D341Med (cell line): Measurements from ENCODE around the gene PKNOX2.

Source experiments
- DNase-seq: peaks from one replicate; pipeline ENCODE4 v3.0.0; 2012; ENCODE audit warnings: low spot score

PKNOX2 gene

DNA sequence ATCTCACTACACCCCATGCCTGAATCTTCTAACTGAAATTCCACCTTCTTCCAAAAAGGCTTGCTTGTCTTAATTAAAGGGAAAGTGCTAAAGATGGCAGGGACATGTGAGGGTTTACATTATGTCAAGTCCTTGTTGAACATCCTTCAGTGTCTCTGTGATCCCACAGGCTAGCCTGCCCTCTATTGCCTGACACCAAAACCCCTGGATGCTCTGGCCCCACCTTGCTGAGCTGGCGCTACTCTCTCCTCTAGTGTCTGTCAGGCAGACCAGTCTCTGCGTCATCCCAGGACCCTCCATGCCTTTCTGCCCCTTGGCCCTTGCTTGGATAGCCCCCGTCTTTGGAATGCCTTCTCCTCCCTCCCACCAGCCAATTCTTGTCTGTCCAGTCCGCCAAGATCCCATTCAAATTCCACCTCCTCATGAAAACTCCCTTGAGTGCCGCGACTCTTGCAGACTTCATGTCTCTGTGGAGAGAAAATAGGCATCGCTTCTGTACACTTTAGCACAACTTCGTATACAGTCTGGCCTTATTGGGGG, 69.3 kb downstream of the PKNOX2 start:
- no peak for DNase-seq

DNA sequence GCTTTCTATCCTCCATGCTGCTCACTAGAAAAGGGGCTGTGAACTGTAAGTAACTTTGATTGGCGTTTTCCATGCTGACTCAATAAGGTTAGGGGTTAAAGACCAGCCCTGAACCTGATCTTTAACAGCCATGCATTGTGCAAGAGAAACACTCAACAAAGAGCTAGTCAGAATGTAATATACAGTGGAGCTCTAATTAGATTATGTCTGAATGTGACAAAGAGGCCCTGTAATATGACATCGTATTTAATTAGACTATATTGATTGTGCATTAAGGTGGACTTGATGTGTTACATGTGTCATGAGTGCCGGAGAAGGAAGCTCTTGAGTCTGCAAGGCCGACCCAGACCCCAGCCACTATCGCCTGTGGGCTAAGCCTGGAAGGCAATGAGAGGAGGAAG, 70.5 kb downstream of the PKNOX2 start:
- no peak for DNase-seq

DNA sequence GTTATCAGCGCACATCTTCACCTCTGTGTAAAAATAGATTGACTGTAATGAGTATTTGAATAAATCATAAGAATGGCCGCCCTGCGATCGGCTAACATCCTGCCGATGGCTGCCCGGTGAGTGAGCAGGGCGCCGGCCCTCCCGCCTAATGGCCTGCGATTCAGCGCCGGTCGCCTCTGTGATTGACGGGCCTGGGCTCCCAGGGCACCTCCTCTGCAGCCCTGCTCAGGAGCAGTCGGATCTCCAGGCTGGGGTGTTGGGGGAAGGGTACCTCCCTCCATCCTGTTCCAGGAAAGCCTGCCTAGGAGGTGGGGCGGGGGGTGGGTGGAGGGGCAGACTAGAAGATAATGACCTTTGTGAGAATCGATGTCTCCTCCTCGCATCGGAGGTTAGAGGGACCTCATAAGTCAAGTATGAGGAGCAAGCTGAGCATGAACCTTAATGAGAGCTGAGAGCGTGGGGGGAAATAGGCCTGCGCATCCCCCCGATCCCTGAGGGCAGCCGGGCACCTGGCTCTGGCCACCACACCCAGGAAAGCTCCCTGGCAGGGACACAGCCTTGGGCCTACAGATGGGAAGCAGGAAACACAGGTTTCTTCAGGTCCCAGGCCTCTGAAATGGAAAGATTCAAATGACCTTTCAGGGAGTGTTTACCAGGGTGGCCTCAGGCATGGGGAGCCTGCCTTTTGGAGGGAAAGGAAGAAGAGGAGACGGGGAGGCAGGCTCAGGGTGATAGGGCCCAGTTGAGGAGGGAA, 71.7 kb downstream of the PKNOX2 start:
- DNase-seq, result no peak

DNA sequence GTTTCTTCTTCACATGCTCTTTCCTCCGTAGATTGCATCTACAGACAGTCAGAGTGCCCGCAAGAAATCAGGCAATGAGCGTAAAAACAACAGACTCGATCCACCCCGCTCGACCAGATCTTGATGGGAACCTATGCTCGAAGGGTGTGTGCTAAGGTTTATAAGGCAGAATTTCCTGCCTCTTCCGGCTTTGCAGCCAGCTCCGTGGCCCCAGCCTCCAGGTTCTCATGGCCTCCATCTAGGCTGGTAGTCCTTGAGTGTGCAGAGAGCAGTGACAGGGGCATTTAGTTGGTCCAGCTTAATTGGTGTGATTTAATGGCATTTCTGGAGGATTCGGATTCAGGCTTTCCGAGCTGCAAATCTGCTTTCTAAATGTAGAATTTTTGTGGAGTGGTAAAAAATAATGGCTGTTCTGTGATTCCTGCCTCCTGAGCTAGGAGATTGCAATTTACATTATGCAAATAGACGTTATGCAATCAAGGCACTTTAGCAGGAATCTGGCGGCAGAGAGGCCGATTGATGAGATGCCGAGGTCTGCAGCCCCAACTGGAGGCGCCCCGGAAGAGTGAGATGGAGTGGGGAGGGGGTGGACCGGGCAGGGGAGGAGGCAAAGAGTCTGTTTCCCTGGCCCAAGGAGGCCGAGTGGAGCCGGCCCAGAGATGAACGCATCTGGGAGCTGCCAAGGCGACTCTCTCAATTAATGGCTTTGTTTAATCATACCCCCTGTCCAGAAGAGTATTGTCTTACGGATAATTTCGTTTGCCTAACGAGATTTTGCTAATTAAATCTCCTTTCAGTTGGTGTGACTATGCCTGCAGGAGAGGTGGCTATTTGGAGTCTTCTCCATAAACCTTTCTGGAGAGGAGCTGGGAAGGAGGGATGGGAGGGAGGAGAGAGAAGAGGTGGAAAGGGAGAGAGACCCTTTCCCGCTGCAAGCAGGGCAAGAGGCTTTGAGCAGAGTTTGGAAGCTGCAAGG, 75.3 kb downstream of the PKNOX2 start:
- no peak for DNase-seq

DNA sequence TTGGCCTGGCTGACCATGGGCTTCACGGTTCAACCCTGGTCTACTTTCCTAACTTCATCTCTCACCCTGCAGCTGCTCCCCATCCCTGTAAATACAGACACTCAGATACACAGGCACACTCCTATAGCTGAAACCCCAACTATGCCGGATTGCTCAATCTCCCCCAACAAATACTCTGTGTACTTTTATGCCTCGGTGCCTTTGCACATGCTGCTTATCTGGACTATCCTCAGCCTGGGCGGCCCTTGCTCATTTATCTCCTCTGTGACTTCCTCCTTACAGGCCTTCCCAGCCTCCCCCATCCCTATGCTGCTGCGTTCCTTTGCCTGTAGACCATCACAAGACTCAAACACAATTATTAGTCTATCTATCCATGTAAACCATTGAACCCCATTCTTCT, 76.6 kb downstream of the PKNOX2 start:
- no peak for DNase-seq

DNA sequence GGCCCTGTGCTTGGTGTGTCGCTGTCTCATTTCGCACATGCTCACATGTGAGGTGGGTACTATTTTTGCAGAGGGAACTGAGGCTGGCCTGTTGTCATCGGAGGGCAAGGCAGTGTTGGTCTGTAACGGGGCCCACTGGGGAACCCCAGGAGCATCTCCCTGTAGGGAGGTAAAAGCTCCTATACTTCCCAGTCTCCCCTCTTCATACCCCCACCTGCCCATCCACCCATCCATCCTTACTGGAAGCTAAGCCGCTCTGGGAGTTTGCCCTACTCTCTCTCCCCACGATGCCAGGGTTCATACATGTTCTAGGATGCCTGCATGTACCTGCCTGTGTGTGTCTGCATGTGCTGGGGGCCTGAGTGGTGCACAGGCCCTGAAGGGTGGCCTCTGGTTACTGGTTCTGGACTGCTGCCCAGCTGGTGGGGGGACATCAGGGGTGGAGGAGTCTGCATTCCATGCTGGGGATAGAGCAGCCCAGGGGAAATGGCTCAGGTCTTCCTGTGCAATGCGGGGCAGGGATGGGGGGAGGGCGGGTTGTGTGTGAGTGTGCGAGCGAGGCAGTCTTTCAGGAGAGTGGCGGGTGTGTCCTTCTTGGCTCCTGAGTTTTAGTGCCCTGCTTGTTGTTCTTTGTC, 77.7 kb downstream of the PKNOX2 start:
- DNase-seq, result no peak

DNA sequence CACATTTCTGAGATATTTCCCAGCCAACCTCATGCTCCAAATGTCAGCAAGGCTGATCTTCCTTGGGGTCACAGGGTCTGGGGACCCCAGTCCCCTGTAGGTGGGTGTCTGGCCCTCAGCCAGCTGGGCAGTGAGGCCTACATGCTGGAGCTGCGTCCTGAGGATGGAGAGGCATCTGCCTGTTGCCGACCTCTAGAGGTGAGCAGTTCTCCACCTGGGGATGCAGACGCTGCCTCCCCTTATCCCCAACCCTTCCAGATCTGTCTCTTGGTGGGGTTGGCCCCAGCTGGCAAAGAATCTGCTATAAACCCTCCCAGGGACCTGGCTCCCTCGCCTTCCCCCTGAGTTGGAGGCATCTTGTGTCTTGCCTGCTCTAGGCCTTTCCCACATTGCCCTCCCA, 79.6 kb downstream of the PKNOX2 start:
- no peak for DNase-seq

DNA sequence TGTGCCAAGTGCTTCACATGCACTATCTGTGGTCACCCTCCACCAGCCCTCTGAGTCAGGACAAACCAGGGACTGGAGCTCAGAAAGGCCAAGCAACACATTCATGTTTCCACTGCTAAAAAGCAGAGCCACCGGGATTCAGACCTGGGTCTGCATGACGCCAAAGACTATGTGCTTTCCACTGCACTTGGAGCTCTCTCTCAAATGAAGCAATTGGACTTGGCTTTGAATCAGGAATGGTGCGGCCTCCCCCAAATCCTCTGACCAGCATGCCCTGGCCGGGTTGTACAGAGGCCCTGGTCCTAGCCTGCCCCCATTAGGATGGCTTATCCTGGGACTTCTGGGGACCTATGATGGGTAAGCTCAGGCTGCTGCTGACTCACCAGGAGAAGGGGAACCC, 80.7 kb downstream of the PKNOX2 start:
- DNase-seq, result no peak

DNA sequence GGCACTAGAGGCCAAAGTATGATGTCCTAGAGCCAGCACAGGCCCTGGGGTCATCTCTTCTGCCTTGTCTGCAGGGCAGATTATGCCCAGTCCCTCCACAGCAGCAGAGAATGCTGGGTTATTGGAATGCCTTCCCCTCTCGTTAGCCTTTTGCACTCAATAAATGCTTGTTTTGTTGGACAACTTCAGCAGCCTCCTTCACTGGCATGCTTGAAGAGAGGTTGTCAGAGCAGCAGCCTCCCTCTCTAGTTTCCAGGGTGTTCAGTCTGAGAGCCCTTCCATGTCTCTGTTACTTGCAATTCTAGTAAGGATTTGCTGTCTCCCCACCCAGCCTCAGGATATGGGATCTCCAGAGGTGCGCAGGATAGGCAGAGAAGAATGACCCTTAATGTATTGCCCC, 82.9 kb downstream of the PKNOX2 start:
- no peak for DNase-seq

DNA sequence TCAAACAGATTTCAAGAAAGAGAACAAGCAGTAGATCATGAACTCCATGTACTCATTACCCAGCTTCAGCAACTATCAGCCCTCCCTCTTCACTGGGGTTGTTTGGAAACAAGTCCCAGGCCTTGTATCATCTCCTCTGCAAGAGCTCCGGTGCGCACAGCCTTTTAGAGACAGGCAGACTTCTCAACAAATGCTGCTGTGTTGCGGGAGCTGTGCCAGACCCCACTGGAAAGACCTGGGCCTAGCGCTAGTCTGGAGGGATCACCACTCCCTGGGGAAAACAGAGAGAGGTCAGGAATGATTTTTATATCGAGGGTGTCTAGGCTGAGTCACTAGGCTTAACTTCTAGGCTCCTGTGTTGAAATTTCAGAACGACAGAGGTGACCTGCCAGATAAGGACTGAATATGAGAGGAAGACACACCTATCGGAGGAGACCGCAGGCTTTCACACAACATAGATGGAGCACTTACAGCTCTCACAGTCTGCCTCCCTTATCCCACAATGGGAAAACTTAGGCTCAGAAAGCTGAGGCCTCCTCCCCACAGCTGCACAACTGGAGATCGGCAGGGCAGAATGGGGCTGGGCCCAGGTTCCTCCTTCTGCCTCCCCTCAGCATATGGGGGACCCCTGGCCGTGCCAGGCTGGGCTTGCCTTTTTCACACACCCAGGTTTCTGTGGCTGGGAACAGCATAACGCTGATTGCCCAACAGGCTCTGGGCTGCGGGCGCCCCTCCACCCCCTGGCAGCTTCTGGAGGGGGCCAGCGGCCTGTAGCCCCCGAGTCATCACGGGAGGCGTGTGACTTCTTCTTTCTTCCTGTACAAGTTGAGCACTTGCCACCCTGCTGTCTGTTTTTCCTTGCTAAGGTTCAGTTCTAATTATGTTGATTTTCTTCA, 86.0 kb downstream of the PKNOX2 start:
- no peak for DNase-seq

DNA sequence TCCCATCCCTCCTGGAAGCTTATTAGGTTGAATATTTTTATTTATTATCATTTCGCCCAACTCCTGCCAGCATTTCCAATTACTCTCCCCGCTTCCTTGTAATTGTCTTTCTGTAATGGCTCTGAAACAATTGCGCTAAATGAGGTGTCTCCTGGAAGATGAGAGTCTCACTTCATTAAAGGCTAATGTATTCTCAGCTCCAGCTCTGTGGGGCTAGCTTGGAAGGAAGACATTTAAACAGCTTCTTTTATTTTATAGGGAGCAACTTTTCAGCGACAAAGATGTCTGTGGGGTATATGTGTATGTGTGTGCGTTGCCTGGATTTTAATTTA, 86.6 kb downstream of the PKNOX2 start:
- no peak for DNase-seq

DNA sequence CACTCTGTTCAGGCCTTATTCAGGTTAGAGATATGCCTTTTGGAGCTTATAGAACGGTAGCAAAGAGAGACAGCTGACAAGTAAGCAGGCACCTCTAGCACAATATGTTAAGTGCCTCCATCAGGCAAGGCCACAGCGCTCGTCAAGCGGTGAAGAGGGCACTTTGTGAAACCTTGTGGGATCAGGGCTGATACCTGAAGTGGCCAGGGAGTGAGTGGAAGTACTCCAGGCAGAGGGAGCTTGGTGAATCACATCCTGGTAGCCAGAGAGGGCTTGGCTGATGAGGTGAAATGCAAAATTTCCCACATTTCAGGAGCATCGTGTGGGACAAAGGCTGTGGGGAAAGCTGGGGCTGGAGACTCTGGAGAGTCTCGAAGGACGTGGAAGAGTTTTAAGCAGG, 87.4 kb downstream of the PKNOX2 start:
- no peak for DNase-seq

DNA sequence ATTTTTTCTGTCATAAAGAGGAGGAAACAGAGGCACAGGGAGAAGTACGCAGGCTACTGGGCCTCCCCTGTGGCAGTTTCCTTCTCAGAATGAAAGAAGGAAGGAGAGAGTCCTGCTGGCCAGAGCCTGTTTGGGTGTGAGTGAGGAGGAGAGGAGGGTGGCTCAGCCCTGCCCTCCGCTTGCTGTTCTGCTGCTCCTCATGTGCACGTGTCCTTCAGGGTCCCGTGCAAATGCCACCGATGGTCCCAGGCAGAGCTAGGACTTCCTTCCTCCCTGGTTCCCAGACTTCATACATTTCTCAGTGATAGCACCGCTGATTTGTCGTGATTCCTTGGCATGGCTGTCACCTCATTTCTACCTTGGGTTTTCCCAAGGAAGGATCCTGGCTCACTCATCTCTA, 88.7 kb downstream of the PKNOX2 start:
- no peak for DNase-seq

DNA sequence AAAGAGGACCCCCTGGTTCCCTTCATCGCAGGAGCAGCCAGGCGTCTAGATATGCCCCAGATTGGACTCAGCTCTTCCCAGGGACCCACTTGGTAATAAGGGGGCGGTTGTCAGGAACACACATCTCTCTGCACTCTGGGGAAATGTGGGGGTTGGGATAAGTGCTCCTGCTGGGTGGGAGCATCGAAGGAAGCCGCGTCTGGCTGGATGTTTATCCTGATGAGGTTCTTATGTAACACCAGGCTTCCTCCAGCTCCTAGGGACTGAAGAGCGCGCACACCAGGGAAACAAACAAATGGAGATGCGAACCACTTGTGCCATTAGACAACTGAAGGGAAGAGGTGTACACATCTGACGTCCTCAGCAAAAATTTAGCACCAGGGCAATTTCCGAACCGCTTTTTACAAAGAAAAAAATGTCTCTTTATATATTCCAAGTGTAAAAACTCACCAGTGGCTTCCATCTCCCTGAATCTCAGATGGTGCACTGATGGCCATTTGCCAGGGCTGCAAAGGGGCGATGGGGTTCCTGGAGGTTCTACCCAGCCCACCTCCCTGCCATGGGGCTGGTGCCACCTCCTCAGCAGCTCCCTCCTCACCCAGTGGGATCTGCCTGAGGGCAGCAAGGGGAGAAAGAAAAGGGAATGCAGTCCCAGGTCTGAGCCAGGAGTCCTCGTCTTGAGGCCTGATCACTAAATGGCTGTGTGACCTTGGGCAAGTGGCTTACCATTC, 89.4 kb downstream of the PKNOX2 start:
- DNase-seq, result no peak

DNA sequence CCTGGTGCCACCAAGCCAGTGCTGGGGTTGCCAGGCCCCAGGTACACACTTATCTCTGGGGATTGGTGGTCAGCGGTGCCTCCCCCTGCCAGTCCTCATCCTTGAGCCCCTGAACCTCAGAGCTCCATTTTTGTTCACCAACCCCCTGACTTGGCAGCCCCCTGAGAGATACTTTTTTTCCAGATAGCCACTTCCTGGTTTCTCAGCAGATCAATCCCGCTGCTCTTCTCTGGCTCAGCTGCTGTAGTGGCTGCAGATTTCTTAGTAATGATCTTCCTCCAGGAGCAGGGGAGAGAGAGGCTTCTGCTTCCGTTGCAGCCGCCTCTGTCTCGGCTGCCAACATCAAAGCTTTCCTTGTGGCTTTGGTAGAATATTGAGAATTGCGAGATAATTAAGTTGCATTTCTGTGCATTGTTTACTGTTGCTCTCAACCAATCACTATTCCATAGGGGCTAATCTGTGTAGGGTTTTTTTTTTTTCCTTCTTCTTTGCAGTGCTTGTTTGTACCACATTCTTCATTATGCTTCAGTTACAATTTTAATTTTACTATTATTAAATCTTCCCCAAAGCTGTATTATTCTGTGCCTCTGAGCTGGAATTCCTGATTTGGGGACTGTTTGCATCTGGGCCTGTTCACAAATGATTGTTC, 92.1 kb downstream of the PKNOX2 start:
- DNase-seq, result no peak

DNA sequence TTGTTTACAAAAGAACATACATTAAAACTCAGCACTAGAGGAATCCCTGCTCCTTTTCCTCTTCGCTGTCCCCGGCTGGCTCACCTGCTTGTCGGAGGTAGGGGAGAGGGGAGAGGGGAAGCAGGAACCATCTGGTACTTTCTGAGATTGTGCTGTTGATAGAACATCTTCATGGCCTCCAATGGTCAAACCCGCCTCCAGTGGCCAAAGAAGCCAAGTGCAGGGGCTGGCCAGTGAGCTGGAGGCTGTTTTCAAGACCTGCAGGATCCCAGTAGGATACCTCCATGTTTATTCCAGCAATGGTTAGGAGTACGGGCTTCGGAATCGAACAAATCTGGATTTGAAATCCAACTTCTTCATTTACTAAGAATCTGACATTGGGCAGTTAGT, 92.6 kb downstream of the PKNOX2 start:
- no peak for DNase-seq

DNA sequence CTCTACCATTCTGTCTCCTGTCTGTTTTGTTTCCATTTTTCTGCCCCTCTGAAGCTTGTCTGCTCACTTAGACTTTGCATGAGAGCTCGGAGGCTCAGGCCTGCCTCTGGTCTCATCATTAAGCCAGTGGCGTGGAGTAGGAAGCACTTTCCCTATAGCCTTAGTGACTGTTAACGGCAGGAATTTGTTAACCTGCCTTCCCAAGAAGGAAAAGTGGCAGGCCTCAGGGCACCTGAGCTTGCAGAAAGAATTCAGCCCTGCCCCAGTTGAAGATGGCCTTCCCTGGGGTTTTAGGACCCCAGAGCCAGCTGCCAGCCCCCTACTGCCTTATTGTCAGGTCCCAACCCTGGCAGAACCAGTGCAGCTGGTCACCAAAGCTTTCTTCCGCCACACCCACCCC, 93.2 kb downstream of the PKNOX2 start:
- DNase-seq, result no peak

DNA sequence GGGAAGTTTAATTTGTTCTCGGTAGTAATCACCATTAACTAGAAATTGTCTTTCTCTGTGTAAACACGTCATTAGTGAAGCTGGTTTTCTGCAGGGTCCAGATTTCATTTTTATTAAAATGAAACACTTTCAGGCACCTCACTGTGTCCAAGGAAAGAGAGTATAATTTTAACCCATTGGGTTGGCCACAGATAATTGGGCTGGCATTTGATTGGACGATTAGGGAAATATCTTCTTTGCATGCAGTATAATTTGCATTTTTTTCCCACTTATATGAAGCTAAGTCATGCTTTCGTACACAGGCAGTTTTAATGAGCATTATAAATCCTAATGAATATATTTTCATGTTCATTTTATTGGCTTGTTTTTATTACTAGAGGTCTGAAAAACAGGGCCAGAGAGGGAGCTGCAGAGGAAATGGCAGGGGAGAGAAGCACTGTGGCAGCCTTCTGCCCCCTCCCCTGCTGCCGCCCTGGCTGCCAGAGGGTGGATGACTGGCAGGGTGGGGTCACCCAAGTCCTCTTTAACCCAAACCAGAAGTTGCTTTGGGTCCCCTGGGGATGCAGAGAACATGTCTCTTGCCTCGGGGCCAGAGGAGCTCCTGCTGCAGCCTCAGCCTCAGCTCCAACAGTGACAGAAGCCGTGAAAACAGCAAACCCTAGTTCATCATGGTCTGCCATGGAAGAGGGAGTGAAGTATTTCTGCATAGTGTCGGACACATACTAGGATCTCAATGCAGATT, 93.9 kb downstream of the PKNOX2 start:
- DNase-seq, result no peak

DNA sequence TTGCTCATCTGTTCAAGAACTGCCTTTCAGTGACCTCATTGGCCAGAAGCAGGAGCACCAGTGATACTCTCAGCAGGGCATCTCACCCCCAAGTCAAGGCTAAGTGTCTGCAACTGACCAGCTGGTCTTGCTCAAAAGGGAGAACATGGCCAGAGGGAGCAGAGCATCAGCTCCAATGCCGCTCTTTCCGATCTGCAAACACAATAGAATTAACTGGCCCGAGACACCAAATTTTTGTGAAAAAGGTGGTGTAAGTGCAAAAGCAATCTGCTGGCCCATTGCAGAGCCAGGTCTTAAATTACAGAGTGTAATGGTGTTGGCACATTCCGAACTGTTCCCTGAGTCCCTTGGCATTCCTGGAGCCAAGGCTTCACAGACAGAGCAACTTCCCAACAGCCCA, 97.0 kb downstream of the PKNOX2 start:
- no peak for DNase-seq
